Measurements from ENCODE around the gene FAM72A.
"Not testable (repeated sequence)": the region's sequence is repeated elsewhere in the genome, so short reads cannot be mapped to it uniquely, and the experiment has no call there.

GRCh38 chr1:206186826-206187225 lies 15.8 kb downstream of the FAM72A start:
- TF ChIP-seq POLR2A, CTCF, POLR2AphosphoS5 (IDR thresholded peaks at IDR 0.05): not testable (repeated sequence)
